HG02588 (cell line): Measurements from ENCODE around the gene ERF.

Experiments used
- ATAC-seq: cut with Tn5 transposase; IDR thresholded peaks from one replicate; pipeline ENCODE4 v1.9.1; 2021; ENCODE audit warnings: mild to moderate bottlenecking, moderate library complexity; ENCODE audit not compliant: unreplicated experiment

The ERF gene

GRCh38 chr19:42242512-42243409 lies 12.2 kb downstream of the ERF start, which contains the start of gene GSK3A:
TSS of gene GSK3A (minus strand) at chr19:42242602. CDS start at chr19:42242465, 137 bp downstream.
- ATAC-seq = peak; percentile 61

GRCh38 chr19:42242069-42242511 lies 12.8 kb downstream of the ERF start:
- ATAC-seq = peak; percentile 0

GRCh38 chr19:42241279-42241678 lies 13.6 kb downstream of the ERF start:
- no peak for ATAC-seq

- ATAC-seq = no peak
Measured at GRCh38 chr19:42239544-42240220, 15.2 kb downstream of the ERF start.

GRCh38 chr19:42235181-42235580 lies 19.7 kb downstream of the ERF start:
- no peak for ATAC-seq

- no peak for ATAC-seq
Measured at GRCh38 chr19:42234364-42234763, 20.6 kb downstream of the ERF start.

GRCh38 chr19:42233678-42234292 lies 21.1 kb downstream of the ERF start:
- no peak for ATAC-seq

GRCh38 chr19:42233106-42233505 lies 21.8 kb downstream of the ERF start:
- no peak for ATAC-seq

GRCh38 chr19:42232435-42232834 lies 22.5 kb downstream of the ERF start:
- no peak for ATAC-seq

GRCh38 chr19:42230571-42230970 lies 24.4 kb downstream of the ERF start:
- no peak for ATAC-seq

GRCh38 chr19:42229855-42230351 lies 25.0 kb downstream of the ERF start:
- ATAC-seq = no peak

GRCh38 chr19:42229301-42229854 lies 25.6 kb downstream of the ERF start:
- no peak for ATAC-seq

GRCh38 chr19:42228641-42229040 lies 26.3 kb downstream of the ERF start:
- no peak for ATAC-seq

GRCh38 chr19:42226886-42227285 lies 28.0 kb downstream of the ERF start:
- ATAC-seq = no peak

GRCh38 chr19:42225718-42226292 lies 29.1 kb downstream of the ERF start:
- no peak for ATAC-seq

- no peak for ATAC-seq
Measured at GRCh38 chr19:42224940-42225717, 29.8 kb downstream of the ERF start.

- no peak for ATAC-seq
Measured at GRCh38 chr19:42220751-42221097, 34.2 kb downstream of the ERF start.

GRCh38 chr19:42219812-42220750 lies 34.8 kb downstream of the ERF start, which contains the start of gene ZNF526:
TSS of gene ZNF526 (plus strand) at chr19:42220312. CDS start at chr19:42224404, 4,092 bp downstream.
- ATAC-seq = peak; percentile 62
